ENCODE measurements around the gene PTGFRN. TPM values are rescaled to one million over a fixed set of nuclear protein-coding genes. Genes with fewer than 3 reads are reported as not detected.

The PTGFRN gene
- total and polyA plus RNA-seq, 2 of the 4 experiments (the other 2 are of a cell fraction) = 0.90 to 1.1 TPM

DNA sequence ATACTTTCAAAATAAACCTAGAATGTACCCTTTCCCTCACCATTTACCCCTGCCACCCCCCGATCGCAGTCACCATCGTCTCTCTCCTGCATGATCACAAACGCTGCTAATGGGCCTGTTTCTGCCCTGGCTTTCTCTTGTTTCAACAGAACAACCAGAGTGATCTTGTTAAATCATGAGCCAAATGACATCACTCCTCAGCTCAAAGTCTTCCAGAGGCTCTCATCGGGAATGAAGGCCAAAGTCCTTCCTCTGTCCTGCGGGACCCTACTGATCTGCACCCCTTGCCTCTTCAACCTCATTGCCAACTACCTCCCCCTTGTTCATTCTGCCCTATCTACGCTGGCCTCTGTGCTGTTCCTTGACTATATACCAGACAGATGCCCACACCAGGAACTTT lies 39.4 kb upstream of the PTGFRN start:
- no peak overlapping the region for H4K8ac ChIP-seq (ENCODE audit: low read depth in 2 of 2, low read length in 2 of 2)
- H3K14ac ChIP-seq (replicated peaks; ENCODE audit: low read depth, low read length) = no peak overlapping the region
- no peak overlapping the region for H3K9ac ChIP-seq (ENCODE audit: low read depth, low read length)
- H3K4me3 ChIP-seq (ENCODE audit: insufficient read depth, low read depth, low read length) = no peak overlapping the region
- 68% methylated on average over 5 of the region's 7 CpGs; no CpG with 5 or more reads in 1 of the 2 experiments for WGBS, 2 experiments (ENCODE audit: extremely low coverage in 2 of 2, insufficient read length in 1 of 2)
- H3K9me1 ChIP-seq (ENCODE audit: insufficient read depth, low read length) = no peaks in the 10 kb centered on the region
- no peak overlapping the region for H3K56ac ChIP-seq (ENCODE audit: extremely low read depth, insufficient read depth, low read length)
- H2AK5ac ChIP-seq (ENCODE audit: low read depth, low read length) = no peak overlapping the region
- no peak overlapping the region for H2BK20ac ChIP-seq (ENCODE audit: low read depth, low read length)
- no TSS peak for BruUV-seq (replicated peaks)
- H3K18ac ChIP-seq (ENCODE audit: low read depth, low read length) = no peak overlapping the region
- no peaks in the 10 kb centered on the region for H4K20me1 ChIP-seq (ENCODE audit: insufficient read depth, low read length)
- H4K91ac ChIP-seq (ENCODE audit: insufficient read depth, low read depth, low read length) = no peak overlapping the region
- no peaks in the 10 kb centered on the region for H3K27me3 ChIP-seq (ENCODE audit: control insufficient read depth, insufficient read depth, low read length)
- H2BK15ac ChIP-seq (ENCODE audit: low read depth, low read length) = no peak overlapping the region
- no peak overlapping the region for H2BK5ac ChIP-seq (ENCODE audit: low read depth, low read length, poor library complexity, severe bottlenecking)
- no peaks in the 10 kb centered on the region for H3K79me1 ChIP-seq (ENCODE audit: low read depth in 1 of 2, low read length in 2 of 2)
- peak overlapping the region; percentile 42 for H2AK9ac ChIP-seq (replicated peaks; ENCODE audit: low read depth, low read length, poor library complexity)
- intact Hi-C loops (cut with micrococcal nuclease) (no loop called here), dilution Hi-C loops (cut with HindIII; ENCODE audit: low sequenced_read_pairs, unreplicated experiment) (no loop called here), in situ Hi-C loops (cut with MboI; ENCODE audit: low sequenced_read_pairs) (no loop called here)
- H3K4me2 ChIP-seq (ENCODE audit: low read depth, low read length) = no peak overlapping the region
- H3K9me3 ChIP-seq (ENCODE audit: control insufficient read depth, insufficient read depth, low read length) = no peaks in the 10 kb centered on the region
- H3K4ac ChIP-seq (ENCODE audit: low read depth, low read length) = no peak overlapping the region
- TF ChIP-seq ELK1 (IDR thresholded peaks at IDR 0.05; ENCODE audit: borderline replicate concordance, low read depth, low read length) = no peak
- TF ChIP-seq FOS (IDR thresholded peaks at IDR 0.05; ENCODE audit: low read depth, low read length) = no peak
- no peak for TF ChIP-seq RFX5 (IDR thresholded peaks at IDR 0.05; ENCODE audit: low read depth, low read length)
- no peak for TF ChIP-seq MAFK (IDR thresholded peaks at IDR 0.05; ENCODE audit: low read depth, low read length)
- no peak for TF ChIP-seq MXI1 (IDR thresholded peaks at IDR 0.05; ENCODE audit: borderline replicate concordance, low read depth, low read length)
- TF ChIP-seq SMC3 (IDR thresholded peaks at IDR 0.05; ENCODE audit: low read depth, low read length) = no peak
- no peak for TF ChIP-seq BHLHE40 (IDR thresholded peaks at IDR 0.05; ENCODE audit: low read depth, low read length)
- no peak for TF ChIP-seq MAZ (IDR thresholded peaks at IDR 0.05; ENCODE audit: borderline replicate concordance, low read depth, low read length)
- no peak for TF ChIP-seq RCOR1 (IDR thresholded peaks at IDR 0.05; ENCODE audit: insufficient replicate concordance, low read length)
- TF ChIP-seq USF2 (IDR thresholded peaks at IDR 0.05; ENCODE audit: low read depth, low read length) = no peak
- TF ChIP-seq CEBPB (IDR thresholded peaks at IDR 0.05; ENCODE audit: low read depth, low read length) = no peak
- no peak for TF ChIP-seq NFE2L2 (IDR thresholded peaks at IDR 0.05; ENCODE audit: low read depth, low read length)
- TF ChIP-seq CHD1 (IDR thresholded peaks at IDR 0.05; ENCODE audit: low read depth, low read length) = no peak
- no peak for TF ChIP-seq RAD21 (IDR thresholded peaks at IDR 0.05; ENCODE audit: low read length)
- TF ChIP-seq, protein P1, sequence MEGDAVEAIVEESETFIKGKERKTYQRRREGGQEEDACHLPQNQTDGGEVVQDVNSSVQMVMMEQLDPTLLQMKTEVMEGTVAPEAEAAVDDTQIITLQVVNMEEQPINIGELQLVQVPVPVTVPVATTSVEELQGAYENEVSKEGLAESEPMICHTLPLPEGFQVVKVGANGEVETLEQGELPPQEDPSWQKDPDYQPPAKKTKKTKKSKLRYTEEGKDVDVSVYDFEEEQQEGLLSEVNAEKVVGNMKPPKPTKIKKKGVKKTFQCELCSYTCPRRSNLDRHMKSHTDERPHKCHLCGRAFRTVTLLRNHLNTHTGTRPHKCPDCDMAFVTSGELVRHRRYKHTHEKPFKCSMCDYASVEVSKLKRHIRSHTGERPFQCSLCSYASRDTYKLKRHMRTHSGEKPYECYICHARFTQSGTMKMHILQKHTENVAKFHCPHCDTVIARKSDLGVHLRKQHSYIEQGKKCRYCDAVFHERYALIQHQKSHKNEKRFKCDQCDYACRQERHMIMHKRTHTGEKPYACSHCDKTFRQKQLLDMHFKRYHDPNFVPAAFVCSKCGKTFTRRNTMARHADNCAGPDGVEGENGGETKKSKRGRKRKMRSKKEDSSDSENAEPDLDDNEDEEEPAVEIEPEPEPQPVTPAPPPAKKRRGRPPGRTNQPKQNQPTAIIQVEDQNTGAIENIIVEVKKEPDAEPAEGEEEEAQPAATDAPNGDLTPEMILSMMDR (conservative IDR thresholded peaks at IDR 0.05; ENCODE audit: low read depth, low read length) = no peak
- ATAC-seq (ENCODE audit: low read depth) (no peak), DNase-seq (no peak)
- no peak overlapping the region for H3K27ac ChIP-seq (ENCODE audit: insufficient read depth, low read length)
- no peaks in the 10 kb centered on the region for H3K36me3 ChIP-seq (ENCODE audit: control insufficient read depth, insufficient read depth, low read length)
- no peak overlapping the region for H4K5ac ChIP-seq (ENCODE audit: low read depth, low read length)
- H3K4me1 ChIP-seq (ENCODE audit: control insufficient read depth, insufficient read depth, low read length) = no peaks in the 10 kb centered on the region
- POLR2A ChIA-PET (ENCODE audit: unreplicated experiment) = no interaction called here
- H3K23ac ChIP-seq (ENCODE audit: low read depth, low read length) = no peak overlapping the region
- H2BK120ac ChIP-seq (ENCODE audit: low read depth, low read length) = no peak overlapping the region
- no peak overlapping the region for H2AFZ ChIP-seq (replicated peaks; ENCODE audit: low read length, poor library complexity)
- CTCF ChIA-PET = no interaction called here
